Measurements from ENCODE around the gene LRRC72.
"Not testable (repeated sequence)": the region's sequence is repeated elsewhere in the genome, so short reads cannot be mapped to it uniquely, and the experiment has no call there.

LRRC72 gene

GRCh38 chr7:16512097-16512496, 14.5 kb upstream of the LRRC72 start:
- H3K27me3 Mint-ChIP-seq, result no peaks in the 10 kb centered on the region
- H3K36me3 Mint-ChIP-seq, result no peaks in the 10 kb centered on the region
- no peaks in the 10 kb centered on the region for H3K4me1 Mint-ChIP-seq (ENCODE audit: low read depth)
- H3K27ac Mint-ChIP-seq, result no peak overlapping the region
- no peak overlapping the region for H3K4me3 Mint-ChIP-seq
- no peaks in the 10 kb centered on the region for H3K9me3 Mint-ChIP-seq (ENCODE audit: low read depth)

DNA sequence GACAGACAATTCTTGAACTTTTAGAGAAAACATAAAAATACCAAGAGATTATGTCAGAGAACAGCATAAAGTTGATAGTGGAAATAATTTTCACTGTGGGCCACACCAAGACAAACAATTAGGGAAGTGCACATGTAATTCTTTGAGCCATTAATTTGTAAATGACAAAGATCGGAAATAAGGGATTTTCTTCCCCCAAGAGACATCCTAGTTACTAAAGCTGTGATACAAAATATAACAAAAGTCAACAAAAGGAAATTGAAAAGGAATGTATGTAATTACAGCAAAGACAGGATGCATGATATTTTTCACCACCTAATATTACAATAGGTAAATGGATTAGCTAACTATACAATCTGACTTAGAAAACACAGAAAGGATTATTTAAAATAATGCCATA, 12.4 kb upstream of the LRRC72 start:
- Mint-ChIP-seq H3K4me3 (no peak overlapping the region), H3K4me1 (ENCODE audit: low read depth) (no peaks in the 10 kb centered on the region)

DNA sequence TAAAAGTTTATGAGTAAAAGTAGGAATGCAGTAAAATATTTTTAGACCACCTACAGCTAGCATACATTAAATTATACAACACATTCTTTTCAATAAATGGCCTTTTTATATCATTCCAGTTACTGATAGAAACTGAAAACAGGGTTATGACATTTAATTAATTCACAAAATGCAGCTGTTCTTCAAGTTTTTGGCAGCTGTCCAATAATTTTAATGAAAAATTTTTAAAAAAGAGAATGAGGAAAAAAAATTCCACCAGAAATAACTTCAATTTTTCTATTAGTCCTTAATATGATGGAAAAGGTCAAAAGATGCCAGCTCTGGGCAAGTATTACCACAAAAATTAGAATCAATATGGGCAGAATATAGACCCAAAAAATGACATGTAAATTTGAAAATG, 11.9 kb upstream of the LRRC72 start:
- H3K27ac Mint-ChIP-seq, result no peak overlapping the region

More for the DNA sequence above, 12.4 kb upstream of the LRRC72 start:
- no peaks in the 10 kb centered on the region for H3K9me3 Mint-ChIP-seq (ENCODE audit: low read depth)
- H3K36me3 Mint-ChIP-seq, result no peaks in the 10 kb centered on the region
- peaks cover 1% of the 10 kb centered on the region for H3K27me3 Mint-ChIP-seq
- no peak overlapping the region for H3K27ac Mint-ChIP-seq

GRCh38 chr7:16515785-16516685, 10.6 kb upstream of the LRRC72 start:
- H3K4me1 Mint-ChIP-seq (ENCODE audit: low read depth), result no peaks in the 10 kb centered on the region
- peaks cover 4% of the 10 kb centered on the region for H3K9me3 Mint-ChIP-seq (ENCODE audit: low read depth)

More for the DNA sequence above, 11.9 kb upstream of the LRRC72 start:
- H3K36me3 Mint-ChIP-seq, result no peaks in the 10 kb centered on the region
- peaks cover 2% of the 10 kb centered on the region for H3K27me3 Mint-ChIP-seq
- no peaks in the 10 kb centered on the region for H3K9me3 Mint-ChIP-seq (ENCODE audit: low read depth)
- no peak overlapping the region for H3K4me3 Mint-ChIP-seq
- no peaks in the 10 kb centered on the region for H3K4me1 Mint-ChIP-seq (ENCODE audit: low read depth)

DNA sequence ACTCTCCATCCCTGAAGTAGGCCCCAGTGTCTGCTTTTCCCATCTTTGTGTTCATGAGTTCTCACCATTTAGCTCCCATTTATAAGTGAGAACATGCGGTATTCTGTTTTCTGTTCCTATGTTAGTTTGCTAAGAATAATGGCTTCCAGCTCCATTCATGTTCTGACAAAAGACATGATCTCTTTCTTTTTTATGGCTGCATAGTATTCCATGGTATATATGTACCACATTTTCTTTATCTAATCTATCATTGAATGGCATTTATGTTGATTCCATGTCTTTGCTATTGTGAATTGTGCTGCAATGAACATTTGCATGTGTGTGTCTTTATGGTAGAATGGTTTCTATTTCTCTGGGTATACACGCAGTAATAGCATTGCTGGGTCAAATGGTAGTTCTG, 6.6 kb upstream of the LRRC72 start:
- H3K36me3 Mint-ChIP-seq; H3K4me1 Mint-ChIP-seq (ENCODE audit: low read depth); H3K27me3 Mint-ChIP-seq; H3K4me3 Mint-ChIP-seq; H3K9me3 Mint-ChIP-seq (ENCODE audit: low read depth); H3K27ac Mint-ChIP-seq: not testable (repeated sequence)

More at GRCh38 chr7:16515785-16516685, 10.6 kb upstream of the LRRC72 start:
- H3K27ac Mint-ChIP-seq, result no peak overlapping the region
- H3K36me3 Mint-ChIP-seq, result no peaks in the 10 kb centered on the region
- peaks cover 2% of the 10 kb centered on the region for H3K27me3 Mint-ChIP-seq
- no peak overlapping the region for H3K4me3 Mint-ChIP-seq

- no peaks in the 10 kb centered on the region for H3K36me3 Mint-ChIP-seq
- H3K27me3 Mint-ChIP-seq, result peaks cover 2% of the 10 kb centered on the region
- peaks cover 4% of the 10 kb centered on the region for H3K9me3 Mint-ChIP-seq (ENCODE audit: low read depth)
- H3K27ac Mint-ChIP-seq, result no peak overlapping the region
- no peak overlapping the region for H3K4me3 Mint-ChIP-seq
- no peaks in the 10 kb centered on the region for H3K4me1 Mint-ChIP-seq (ENCODE audit: low read depth)
Measured at GRCh38 chr7:16524332-16524731, 2.3 kb upstream of the LRRC72 start.

DNA sequence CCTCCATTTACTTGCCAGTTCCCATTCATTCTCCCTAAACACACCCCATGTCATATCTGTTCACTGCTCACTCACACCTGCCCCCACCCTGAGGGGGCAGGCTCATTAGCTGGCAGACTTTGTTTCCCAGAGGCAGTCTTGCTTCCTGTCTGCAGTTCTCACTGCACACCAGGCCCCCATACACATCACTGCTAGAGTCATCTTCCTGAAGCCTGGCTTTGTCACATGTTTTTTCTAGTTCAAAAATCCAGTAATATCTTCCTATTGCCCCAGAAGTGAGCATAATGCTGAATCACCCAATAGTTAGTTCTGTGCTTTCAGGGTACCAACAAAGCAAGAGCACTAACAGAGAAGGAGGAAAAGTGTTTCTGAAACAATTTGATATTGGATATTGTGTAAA, 1.9 kb downstream of the LRRC72 start:
- no peak overlapping the region for H3K27ac Mint-ChIP-seq

GRCh38 chr7:16529697-16530096, 3.1 kb downstream of the LRRC72 start:
- no peaks in the 10 kb centered on the region for H3K4me1 Mint-ChIP-seq (ENCODE audit: low read depth)
- no peaks in the 10 kb centered on the region for H3K9me3 Mint-ChIP-seq (ENCODE audit: low read depth)
- no peak overlapping the region for H3K4me3 Mint-ChIP-seq
- no peaks in the 10 kb centered on the region for H3K36me3 Mint-ChIP-seq
- H3K27ac Mint-ChIP-seq, result no peak overlapping the region
- no peaks in the 10 kb centered on the region for H3K27me3 Mint-ChIP-seq

More for the DNA sequence above, 1.9 kb downstream of the LRRC72 start:
- H3K27me3 Mint-ChIP-seq, result no peaks in the 10 kb centered on the region
- no peaks in the 10 kb centered on the region for H3K4me1 Mint-ChIP-seq (ENCODE audit: low read depth)
- H3K4me3 Mint-ChIP-seq, result no peak overlapping the region
- H3K9me3 Mint-ChIP-seq (ENCODE audit: low read depth), result no peaks in the 10 kb centered on the region
- H3K36me3 Mint-ChIP-seq, result no peaks in the 10 kb centered on the region

GRCh38 chr7:16531707-16532106, 5.1 kb downstream of the LRRC72 start:
- Mint-ChIP-seq H3K4me3 (no peak overlapping the region), H3K27me3 (no peaks in the 10 kb centered on the region), H3K4me1 (ENCODE audit: low read depth) (no peaks in the 10 kb centered on the region), H3K27ac (no peak overlapping the region), H3K9me3 (ENCODE audit: low read depth) (no peaks in the 10 kb centered on the region), H3K36me3 (no peaks in the 10 kb centered on the region)

GRCh38 chr7:16532272-16532671, 5.6 kb downstream of the LRRC72 start:
- H3K27ac Mint-ChIP-seq, result no peak overlapping the region
- no peak overlapping the region for H3K4me3 Mint-ChIP-seq
- H3K36me3 Mint-ChIP-seq, result no peaks in the 10 kb centered on the region
- H3K4me1 Mint-ChIP-seq (ENCODE audit: low read depth), result no peaks in the 10 kb centered on the region
- no peaks in the 10 kb centered on the region for H3K9me3 Mint-ChIP-seq (ENCODE audit: low read depth)
- no peaks in the 10 kb centered on the region for H3K27me3 Mint-ChIP-seq

DNA sequence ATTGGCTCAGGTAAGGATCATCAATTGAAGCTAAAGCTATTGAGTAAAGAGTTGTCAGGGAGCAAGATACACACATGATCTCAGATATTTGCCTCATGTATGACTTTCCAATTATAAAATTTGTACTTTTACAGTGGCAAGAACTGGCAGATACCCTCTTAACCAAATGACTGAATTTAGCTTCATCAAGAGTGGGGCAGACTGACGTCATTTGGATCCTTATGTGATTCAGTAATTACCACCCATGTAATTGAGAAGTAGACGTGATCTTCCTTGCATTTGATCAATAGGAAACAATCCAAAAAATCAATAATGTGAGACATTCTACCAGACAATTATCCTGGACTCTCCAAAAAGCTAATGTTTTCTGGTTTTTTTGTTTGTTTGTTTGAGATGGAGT, 8.9 kb downstream of the LRRC72 start:
- Mint-ChIP-seq H3K4me3 (no peak overlapping the region), H3K36me3 (no peaks in the 10 kb centered on the region), H3K27ac (no peak overlapping the region), H3K4me1 (ENCODE audit: low read depth) (no peaks in the 10 kb centered on the region), H3K9me3 (ENCODE audit: low read depth) (no peaks in the 10 kb centered on the region), H3K27me3 (no peaks in the 10 kb centered on the region)

DNA sequence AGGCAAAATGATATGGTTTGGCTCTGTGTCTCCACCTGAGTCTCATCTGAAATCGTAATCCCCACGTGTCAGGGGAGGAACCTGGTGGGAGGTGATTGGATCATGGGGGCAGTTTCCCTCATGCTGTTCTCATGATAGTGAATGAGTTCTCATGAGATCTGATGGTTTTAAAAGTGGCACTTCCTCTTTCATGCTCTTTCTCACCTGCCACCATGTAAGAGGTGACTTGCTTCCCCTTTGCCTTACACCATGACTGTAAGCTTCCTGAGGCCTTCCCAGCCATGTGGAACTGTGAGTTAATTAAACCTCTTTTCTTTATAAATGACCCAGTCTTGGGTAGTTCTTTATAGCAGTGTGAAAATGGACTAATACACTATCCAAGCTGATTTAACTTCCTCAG, 13.9 kb downstream of the LRRC72 start:
- not testable (repeated sequence) for H3K4me3 Mint-ChIP-seq; H3K4me1 Mint-ChIP-seq (ENCODE audit: low read depth); H3K9me3 Mint-ChIP-seq (ENCODE audit: low read depth); H3K27ac Mint-ChIP-seq; H3K27me3 Mint-ChIP-seq; H3K36me3 Mint-ChIP-seq

DNA sequence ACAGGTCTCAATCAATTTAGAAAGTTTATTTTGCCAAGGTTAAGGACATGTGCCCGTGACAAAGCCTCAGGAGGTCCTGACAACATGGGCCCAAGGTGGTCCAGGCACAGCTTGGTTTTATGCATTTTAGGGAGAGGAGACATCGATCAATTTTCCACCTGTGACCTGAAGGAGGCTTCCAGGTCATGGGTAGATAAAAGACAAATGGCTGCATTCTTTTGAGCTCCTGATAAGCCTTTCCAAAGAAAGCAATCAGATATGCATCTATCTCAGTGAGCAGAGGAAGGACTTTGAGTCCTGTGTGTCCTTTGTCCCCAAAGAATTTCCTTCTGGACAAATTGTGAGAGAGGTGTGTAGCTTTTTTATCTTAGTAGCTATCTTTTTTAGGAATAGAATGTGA, 15.8 kb downstream of the LRRC72 start:
- H3K4me3 Mint-ChIP-seq, result no peak overlapping the region
- no peaks in the 10 kb centered on the region for H3K27me3 Mint-ChIP-seq
- no peak overlapping the region for H3K27ac Mint-ChIP-seq
- H3K9me3 Mint-ChIP-seq (ENCODE audit: low read depth), result no peaks in the 10 kb centered on the region
- H3K36me3 Mint-ChIP-seq, result no peaks in the 10 kb centered on the region
- no peaks in the 10 kb centered on the region for H3K4me1 Mint-ChIP-seq (ENCODE audit: low read depth)

DNA sequence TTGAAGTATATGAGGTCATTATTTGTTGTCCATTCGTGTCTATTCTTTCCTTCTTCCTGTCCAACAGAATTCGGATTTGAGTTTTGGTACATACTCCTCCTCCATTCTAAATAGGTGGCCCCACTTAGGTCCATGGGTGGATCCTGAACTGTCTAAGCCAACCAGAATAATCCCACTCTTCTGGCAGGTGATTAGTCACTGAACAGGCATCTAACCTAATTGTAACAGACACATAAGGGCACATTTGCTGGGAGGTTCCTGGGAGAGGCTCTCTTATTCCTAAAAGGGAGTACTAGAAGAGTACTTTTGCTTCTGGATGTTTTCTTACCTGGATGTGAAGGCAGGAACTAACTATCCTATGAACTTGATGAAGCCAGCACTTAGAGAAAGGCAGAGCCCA, 16.8 kb downstream of the LRRC72 start:
- no peak overlapping the region for H3K4me3 Mint-ChIP-seq
- H3K27ac Mint-ChIP-seq, result no peak overlapping the region
- no peaks in the 10 kb centered on the region for H3K4me1 Mint-ChIP-seq (ENCODE audit: low read depth)

DNA sequence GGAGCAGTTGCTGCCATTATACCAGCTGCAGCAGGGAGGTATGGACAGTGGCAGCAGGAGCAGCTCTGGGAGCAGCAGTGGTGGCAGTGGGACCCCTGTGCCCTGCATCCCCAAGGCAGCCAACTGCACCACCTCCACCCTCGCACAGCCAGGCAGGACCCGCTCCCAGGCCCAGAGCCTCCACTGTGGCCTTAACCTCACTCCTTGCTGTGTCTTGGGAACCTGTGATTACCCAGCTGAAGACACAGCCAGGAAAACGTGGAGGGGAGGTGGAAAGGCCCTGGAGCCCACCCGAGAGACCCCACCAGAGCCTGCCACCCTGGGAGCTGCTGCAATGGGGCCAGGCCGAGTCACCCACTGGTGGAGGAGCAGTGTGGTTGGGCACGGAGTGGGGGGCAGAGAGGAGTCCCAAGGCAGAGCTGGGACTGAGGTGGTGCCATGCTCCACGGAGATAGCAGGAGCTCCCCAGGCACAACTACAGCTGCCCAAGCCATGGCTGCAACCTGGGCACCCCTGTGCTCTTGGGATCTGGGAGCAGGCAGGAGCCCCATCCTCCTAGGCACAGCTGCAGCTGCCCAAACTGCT, 20.4 kb downstream of the LRRC72 start:
- Mint-ChIP-seq H3K36me3 (no peaks in the 10 kb centered on the region), H3K27ac (no peak overlapping the region), H3K4me3 (no peak overlapping the region), H3K4me1 (ENCODE audit: low read depth) (no peaks in the 10 kb centered on the region), H3K27me3 (peaks cover 2% of the 10 kb centered on the region), H3K9me3 (ENCODE audit: low read depth) (no peaks in the 10 kb centered on the region)

More for the DNA sequence above, 16.8 kb downstream of the LRRC72 start:
- no peaks in the 10 kb centered on the region for H3K27me3 Mint-ChIP-seq
- H3K36me3 Mint-ChIP-seq, result no peaks in the 10 kb centered on the region
- no peaks in the 10 kb centered on the region for H3K9me3 Mint-ChIP-seq (ENCODE audit: low read depth)

- Mint-ChIP-seq H3K9me3 (ENCODE audit: low read depth) (no peaks in the 10 kb centered on the region), H3K27ac (no peak overlapping the region), H3K36me3 (no peaks in the 10 kb centered on the region), H3K4me1 (ENCODE audit: low read depth) (no peaks in the 10 kb centered on the region), H3K27me3 (peaks cover 2% of the 10 kb centered on the region), H3K4me3 (no peak overlapping the region)
Measured at GRCh38 chr7:16548428-16548827, 21.8 kb downstream of the LRRC72 start.
